HEK293 (cell line): ENCODE results near the gene TMEM181.

Experiments used
- CTCF ChIA-PET: fragments of 350-600 bp; formaldehyde crosslinking; extraction: SDS; loops from one replicate; lab custom pipeline; 2021; ENCODE audit warnings: antibody characterized with exemption; lab: Yijun Ruan, JAX
- POLR2A ChIA-PET: fragments of 300-600 bp; formaldehyde crosslinking; extraction: SDS; loops from one replicate; lab custom pipeline; 2020; ENCODE audit warnings: antibody characterized with exemption, inconsistent platforms; lab: Yijun Ruan, JAX
- H3K27ac ChIP-seq: fragments of 200-500 bp; sonication (Bioruptor generic); 2 replicates; pipeline ENCODE4 v1.5.1; 2014; ENCODE audit warnings: low read depth, low read length, control low read depth, inconsistent platforms; ENCODE audit errors: extremely low read depth
- H3K36me3 ChIP-seq, 2 experiments: fragments of 200-500 bp in 1 of 2; sonication (Bioruptor generic) in 1 of 2; 1 replicate in 1 of 2; 2 replicates in 1 of 2; pipeline ENCODE4 v1.5.1; 2014 to 2017; ENCODE audit warnings: inconsistent platforms in 2 of 2, low read length in 2 of 2; ENCODE audit not compliant: control insufficient read depth in 2 of 2, insufficient read depth in 1 of 2
- H3K4me1 ChIP-seq: fragments of 200-500 bp; sonication (Bioruptor generic); 2 replicates; pipeline ENCODE4 v1.5.1; 2014; ENCODE audit warnings: mild to moderate bottlenecking, low read length, inconsistent platforms; ENCODE audit not compliant: control insufficient read depth, insufficient read depth
- H3K4me3 ChIP-seq: 2 replicates; pipeline ENCODE4 v1.5.1; 2011; ENCODE audit warnings: low read depth, mild to moderate bottlenecking, control low read depth, low read length, moderate library complexity
- H3K9me3 ChIP-seq: fragments of 200-500 bp; sonication (Bioruptor generic); 2 replicates; pipeline ENCODE4 v1.5.1; 2014; ENCODE audit warnings: low read depth, low read length, inconsistent platforms; ENCODE audit not compliant: control insufficient read depth, insufficient read depth
- KLF1 ChIP-seq: fragments of 450-650 bp; formaldehyde crosslinking; IDR thresholded peaks from 2 replicates; pipeline ENCODE4 v1.5.1; 2016; ENCODE audit warnings: missing biosample characterization, missing genetic modification characterization
- KLF8 ChIP-seq: fragments of 450-650 bp; formaldehyde crosslinking; IDR thresholded peaks from 2 replicates; pipeline ENCODE4 v1.5.1; 2016; ENCODE audit warnings: missing biosample characterization, missing genetic modification characterization
- ZFHX2 ChIP-seq: fragments of 450-650 bp; formaldehyde crosslinking; conservative IDR thresholded peaks from 2 replicates; pipeline ENCODE4 v1.5.1; 2016; ENCODE audit warnings: missing biosample characterization, missing genetic modification characterization
- ZFP41 ChIP-seq: fragments of 450-650 bp; formaldehyde crosslinking; IDR thresholded peaks from 2 replicates; pipeline ENCODE4 v1.5.1; 2016; ENCODE audit warnings: missing biosample characterization, missing genetic modification characterization, borderline replicate concordance
- ZNF140 ChIP-seq: fragments of 450-650 bp; formaldehyde crosslinking; IDR thresholded peaks from 2 replicates; pipeline ENCODE4 v1.5.1; 2016; ENCODE audit warnings: missing biosample characterization, missing genetic modification characterization
- ZNF37A ChIP-seq: fragments of 450-650 bp; IDR thresholded peaks from 2 replicates; pipeline ENCODE4 v1.5.1; 2018; ENCODE audit warnings: missing biosample characterization, missing genetic modification characterization
- ZNF433 ChIP-seq: fragments of 450-650 bp; formaldehyde crosslinking; IDR thresholded peaks from 2 replicates; pipeline ENCODE4 v1.5.1; 2016; ENCODE audit warnings: missing biosample characterization, missing genetic modification characterization, low read depth
- ZNF558 ChIP-seq: fragments of 450-650 bp; formaldehyde crosslinking; IDR thresholded peaks from 2 replicates; pipeline ENCODE4 v1.5.1; 2016; ENCODE audit warnings: missing biosample characterization, missing genetic modification characterization
- ZNF560 ChIP-seq: fragments of 450-650 bp; formaldehyde crosslinking; IDR thresholded peaks from 2 replicates; pipeline ENCODE4 v1.5.1; 2017; ENCODE audit warnings: missing biosample characterization, missing genetic modification characterization, borderline replicate concordance
- ZNF571 ChIP-seq: fragments of 450-650 bp; formaldehyde crosslinking; IDR thresholded peaks from 2 replicates; pipeline ENCODE4 v1.5.0; 2017; ENCODE audit warnings: missing biosample characterization, missing genetic modification characterization
- ZNF621 ChIP-seq: fragments of 450-650 bp; formaldehyde crosslinking; IDR thresholded peaks from 2 replicates; pipeline ENCODE4 v1.5.1; 2017; ENCODE audit warnings: missing biosample characterization, missing genetic modification characterization
- ZNF645 ChIP-seq: fragments of 450-650 bp; formaldehyde crosslinking; IDR thresholded peaks from 2 replicates; pipeline ENCODE4; 2016; ENCODE audit warnings: missing biosample characterization, missing genetic modification characterization
- ZNF654 ChIP-seq: fragments of 450-650 bp; formaldehyde crosslinking; IDR thresholded peaks from 2 replicates; pipeline ENCODE4 v1.5.1; 2016; ENCODE audit warnings: low read depth, missing biosample characterization, missing genetic modification characterization
- ZNF707 ChIP-seq: fragments of 450-650 bp; formaldehyde crosslinking; IDR thresholded peaks from 2 replicates; pipeline ENCODE4 v1.5.1; 2016; ENCODE audit warnings: missing biosample characterization, missing genetic modification characterization
- ZSCAN16 ChIP-seq: fragments of 450-650 bp; formaldehyde crosslinking; IDR thresholded peaks from 2 replicates; pipeline ENCODE4 v1.5.1; 2016; ENCODE audit warnings: missing biosample characterization, missing genetic modification characterization
- TF ChIP-seq, protein P1 (sequence below): fragments of 450-650 bp; formaldehyde crosslinking; IDR thresholded peaks from 2 replicates; pipeline ENCODE4 v1.5.1; 2016; ENCODE audit warnings: missing biosample characterization, missing genetic modification characterization, low read depth
- TF ChIP-seq, protein P2 (sequence below): fragments of 450-650 bp; formaldehyde crosslinking; IDR thresholded peaks from 2 replicates; pipeline ENCODE4 v1.5.1; 2017; ENCODE audit warnings: missing biosample characterization, mild to moderate bottlenecking, missing genetic modification characterization, moderate library complexity

TMEM181 gene

DNA sequence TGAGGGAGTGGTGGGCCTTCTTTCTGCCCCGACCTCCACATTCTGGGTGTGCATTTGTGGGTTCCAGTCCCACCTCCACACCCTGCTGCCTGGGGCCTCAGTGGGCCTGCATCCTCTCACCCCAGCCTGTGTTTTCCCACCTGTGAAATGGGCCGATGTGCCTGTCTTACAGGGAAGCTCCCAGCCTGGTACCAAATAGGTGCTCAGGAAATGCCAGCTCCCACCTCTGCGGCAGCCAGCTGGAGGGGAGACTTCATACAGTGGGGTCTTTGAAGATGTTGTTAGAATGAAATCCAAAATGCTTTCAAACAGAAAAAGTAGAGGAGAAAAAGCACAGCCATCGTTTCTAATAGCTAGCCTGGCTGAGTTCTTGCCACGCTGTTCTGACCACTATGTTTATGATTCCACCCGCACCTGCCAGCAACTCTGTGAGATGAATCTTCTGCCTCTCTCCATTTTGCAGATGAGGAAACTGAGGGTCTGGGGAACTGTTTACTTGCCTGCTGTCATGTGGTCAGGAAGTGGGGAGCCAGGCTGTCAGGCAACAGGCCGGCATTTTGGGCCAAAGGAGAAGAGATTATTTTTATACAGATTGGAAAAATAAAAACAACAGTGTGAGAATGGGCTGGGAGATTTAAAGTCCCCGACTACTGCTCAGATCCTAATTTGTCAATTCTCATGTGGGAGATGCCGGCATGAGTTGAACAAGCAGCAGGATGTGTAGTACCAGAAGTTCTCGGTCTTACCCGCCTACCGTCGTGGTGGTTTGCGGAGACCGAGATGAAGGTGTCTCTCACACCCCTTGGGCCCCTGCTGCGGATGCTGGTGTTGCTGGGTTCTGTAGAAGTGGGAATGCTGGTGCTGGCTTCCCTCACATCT, 4.6 kb downstream of the TMEM181 start:
- POLR2A ChIA-PET: no interaction called here
- Histone ChIP-seq H3K27ac (no peak overlapping the region), H3K4me1 (peaks cover 7% of the 10 kb centered on the region), H3K9me3 (no peaks in the 10 kb centered on the region), H3K4me3 (no peak overlapping the region), H3K36me3 (peaks cover 0 to 4% of the 10 kb centered on the region in 2 experiments; a peak in 1 of 3 replicates)
- TF ChIP-seq KLF8 (no peak), KLF1 (tag by site-specific recombination) (no peak), ZFHX2 (tag by site-specific recombination) (no peak), ZNF707 (tag by site-specific recombination) (no peak), ZNF560 (no peak), ZNF654 (no peak), ZNF140 (tag by site-specific recombination) (no peak), ZNF37A (no peak), ZNF571 (tag by site-specific recombination) (no peak), ZNF645 (no peak)
- TF ChIP-seq, protein P1, sequence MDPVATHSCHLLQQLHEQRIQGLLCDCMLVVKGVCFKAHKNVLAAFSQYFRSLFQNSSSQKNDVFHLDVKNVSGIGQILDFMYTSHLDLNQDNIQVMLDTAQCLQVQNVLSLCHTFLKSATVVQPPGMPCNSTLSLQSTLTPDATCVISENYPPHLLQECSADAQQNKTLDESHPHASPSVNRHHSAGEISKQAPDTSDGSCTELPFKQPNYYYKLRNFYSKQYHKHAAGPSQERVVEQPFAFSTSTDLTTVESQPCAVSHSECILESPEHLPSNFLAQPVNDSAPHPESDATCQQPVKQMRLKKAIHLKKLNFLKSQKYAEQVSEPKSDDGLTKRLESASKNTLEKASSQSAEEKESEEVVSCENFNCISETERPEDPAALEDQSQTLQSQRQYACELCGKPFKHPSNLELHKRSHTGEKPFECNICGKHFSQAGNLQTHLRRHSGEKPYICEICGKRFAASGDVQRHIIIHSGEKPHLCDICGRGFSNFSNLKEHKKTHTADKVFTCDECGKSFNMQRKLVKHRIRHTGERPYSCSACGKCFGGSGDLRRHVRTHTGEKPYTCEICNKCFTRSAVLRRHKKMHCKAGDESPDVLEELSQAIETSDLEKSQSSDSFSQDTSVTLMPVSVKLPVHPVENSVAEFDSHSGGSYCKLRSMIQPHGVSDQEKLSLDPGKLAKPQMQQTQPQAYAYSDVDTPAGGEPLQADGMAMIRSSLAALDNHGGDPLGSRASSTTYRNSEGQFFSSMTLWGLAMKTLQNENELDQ (tag by site-specific recombination): no peak
- TF ChIP-seq, protein P2, sequence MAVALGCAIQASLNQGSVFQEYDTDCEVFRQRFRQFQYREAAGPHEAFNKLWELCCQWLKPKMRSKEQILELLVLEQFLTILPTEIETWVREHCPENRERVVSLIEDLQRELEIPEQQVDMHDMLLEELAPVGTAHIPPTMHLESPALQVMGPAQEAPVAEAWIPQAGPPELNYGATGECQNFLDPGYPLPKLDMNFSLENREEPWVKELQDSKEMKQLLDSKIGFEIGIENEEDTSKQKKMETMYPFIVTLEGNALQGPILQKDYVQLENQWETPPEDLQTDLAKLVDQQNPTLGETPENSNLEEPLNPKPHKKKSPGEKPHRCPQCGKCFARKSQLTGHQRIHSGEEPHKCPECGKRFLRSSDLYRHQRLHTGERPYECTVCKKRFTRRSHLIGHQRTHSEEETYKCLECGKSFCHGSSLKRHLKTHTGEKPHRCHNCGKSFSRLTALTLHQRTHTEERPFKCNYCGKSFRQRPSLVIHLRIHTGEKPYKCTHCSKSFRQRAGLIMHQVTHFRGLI (tag by site-specific recombination): no peak
- CTCF ChIA-PET: interaction anchor here (0.7 kb wide), 3 partner anchors 10 to 1615 kb away, joined by 3 to 4 read pairs (median 4); no protein-coding TSS in a partner anchor

GRCh38 chr6:158565122-158565429, 5.2 kb downstream of the TMEM181 start:
- ChIA-PET CTCF (interaction anchor here (0.7 kb wide), 2 partner anchors 11 to 1616 kb away, joined by 3 to 4 read pairs; no protein-coding TSS in a partner anchor), POLR2A (no interaction called here)

More at GRCh38 chr6:158565122-158565429, 5.2 kb downstream of the TMEM181 start:
- TF ChIP-seq ZFP41 (no peak), ZNF433 (tag by site-specific recombination) (no peak), ZNF621 (no peak), ZSCAN16 (tag by site-specific recombination) (no peak), ZNF558 (tag by site-specific recombination) (no peak), ZFHX2 (tag by site-specific recombination) (no peak)
- TF ChIP-seq, protein P1 (tag by site-specific recombination): no peak
- Histone ChIP-seq H3K36me3 (peaks cover 0 to 4% of the 10 kb centered on the region in 2 experiments; a peak in 1 of 3 replicates), H3K27ac (no peak overlapping the region), H3K9me3 (no peaks in the 10 kb centered on the region), H3K4me1 (peaks cover 7% of the 10 kb centered on the region), H3K4me3 (no peak overlapping the region)
